CD4-positive, alpha-beta T cell treated with Interleukin-17A for 1 hour (primary cell): ENCODE measurements around the gene SNCB.
A peak's percentile ranks its signal among the peaks of the same experiment; 100 is the strongest.

Experiments
- DNase-seq: peaks from one replicate; pipeline ENCODE4 v3.0.0-alpha.2; 2020

Gene SNCB

DNA sequence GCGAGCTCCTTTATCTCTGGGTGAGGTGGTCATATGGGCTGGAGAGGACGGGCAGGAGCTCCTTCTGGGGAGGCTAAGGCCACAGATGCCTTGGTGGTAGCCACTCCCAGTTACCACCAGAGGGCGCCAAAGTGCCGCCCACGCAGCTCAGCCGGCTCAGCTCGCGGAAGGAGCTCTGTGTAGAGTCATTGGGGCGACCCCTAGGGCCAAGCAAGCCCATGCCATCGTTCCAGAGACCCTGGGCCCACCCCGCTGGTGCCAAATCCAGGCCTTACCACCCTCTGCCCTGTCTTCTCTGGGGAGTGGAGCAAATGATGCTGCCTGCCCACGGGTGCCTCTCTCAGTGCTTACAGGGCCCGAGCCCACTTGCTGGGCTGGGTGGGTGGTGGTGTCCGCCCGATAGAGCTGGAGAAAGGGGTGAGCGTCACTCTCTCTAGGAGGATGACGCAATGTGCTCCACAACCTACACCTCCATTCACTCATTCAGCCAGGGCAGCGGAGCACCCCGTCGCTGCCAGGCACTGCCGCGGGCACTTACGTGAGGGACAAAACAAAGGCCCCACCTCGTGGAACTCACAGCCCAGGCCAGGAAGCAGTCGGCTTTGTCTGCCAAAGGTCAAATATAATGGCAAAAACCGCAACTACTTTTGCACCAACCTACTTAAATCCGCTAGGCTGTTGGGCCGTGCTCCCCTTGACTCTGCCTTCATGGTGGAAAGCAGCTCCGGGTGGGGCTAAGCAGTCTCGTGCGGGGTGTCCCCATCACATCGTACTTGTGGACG is 30.7 kb upstream of the SNCB start:
- peak; percentile 78 for DNase-seq

- no peak for DNase-seq
Measured at GRCh38 chr5:176660530-176660859, 30.2 kb upstream of the SNCB start.

- DNase-seq, result no peak
Measured at GRCh38 chr5:176659860-176660461, 29.6 kb upstream of the SNCB start.

DNA sequence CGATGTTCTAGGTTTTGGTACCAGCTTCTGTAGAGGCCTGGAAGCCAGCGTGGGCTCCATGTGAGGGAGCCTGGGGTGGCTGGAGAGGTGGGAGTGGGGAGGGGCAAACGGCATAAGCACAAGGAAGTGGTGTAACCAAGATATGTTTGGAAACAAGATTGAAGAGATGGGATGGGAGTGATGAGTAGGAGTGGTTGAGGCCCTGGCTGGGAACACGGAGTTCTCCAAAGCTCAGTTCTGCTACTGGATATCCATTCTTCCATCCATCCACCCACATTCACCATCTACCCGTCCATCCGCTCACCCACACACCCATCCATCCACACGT is 29.1 kb upstream of the SNCB start:
- no peak for DNase-seq

GRCh38 chr5:176658817-176659511 is 28.6 kb upstream of the SNCB start:
- DNase-seq, result peak; percentile 56

GRCh38 chr5:176658007-176658599 is 27.8 kb upstream of the SNCB start:
- DNase-seq, result peak; percentile 67

DNA sequence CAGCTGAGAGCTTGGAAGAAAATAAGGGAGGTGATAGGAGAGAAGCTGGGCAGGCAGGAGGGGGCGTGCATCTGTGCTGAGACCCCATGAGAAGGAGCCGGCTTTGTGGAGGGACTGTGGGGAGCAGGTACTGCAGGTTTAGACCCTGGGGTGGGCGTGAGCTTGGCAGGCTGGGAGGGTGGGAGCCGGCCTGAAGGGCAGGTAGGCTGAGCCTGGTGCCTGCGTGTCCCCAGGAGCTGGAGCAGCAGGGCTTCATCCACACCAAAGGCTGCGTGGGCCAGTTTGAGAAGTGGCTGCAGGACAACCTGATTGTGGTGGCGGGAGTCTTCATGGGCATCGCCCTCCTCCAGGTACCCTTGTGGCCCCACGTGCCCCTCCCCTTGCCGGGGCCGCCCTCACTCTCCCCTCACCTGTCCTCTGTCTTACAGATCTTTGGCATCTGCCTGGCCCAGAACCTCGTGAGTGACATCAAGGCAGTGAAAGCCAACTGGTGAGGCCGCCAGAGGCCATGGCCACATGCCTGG is 26.2 kb upstream of the SNCB start:
- no peak for DNase-seq

- no peak for DNase-seq
Measured at GRCh38 chr5:176654856-176655255, 24.5 kb upstream of the SNCB start.

GRCh38 chr5:176653401-176654385 is 23.4 kb upstream of the SNCB start:
- DNase-seq, result peak; percentile 47

GRCh38 chr5:176652136-176652535 is 21.8 kb upstream of the SNCB start:
- no peak for DNase-seq

- no peak for DNase-seq
Measured at GRCh38 chr5:176651472-176651980, 21.2 kb upstream of the SNCB start.

- no peak for DNase-seq
Measured at GRCh38 chr5:176650354-176650884, 20.1 kb upstream of the SNCB start.

- peak; percentile 51 for DNase-seq
Measured at GRCh38 chr5:176648474-176649194, 18.3 kb upstream of the SNCB start.

GRCh38 chr5:176647843-176648473 is 17.6 kb upstream of the SNCB start:
- DNase-seq, result no peak

DNA sequence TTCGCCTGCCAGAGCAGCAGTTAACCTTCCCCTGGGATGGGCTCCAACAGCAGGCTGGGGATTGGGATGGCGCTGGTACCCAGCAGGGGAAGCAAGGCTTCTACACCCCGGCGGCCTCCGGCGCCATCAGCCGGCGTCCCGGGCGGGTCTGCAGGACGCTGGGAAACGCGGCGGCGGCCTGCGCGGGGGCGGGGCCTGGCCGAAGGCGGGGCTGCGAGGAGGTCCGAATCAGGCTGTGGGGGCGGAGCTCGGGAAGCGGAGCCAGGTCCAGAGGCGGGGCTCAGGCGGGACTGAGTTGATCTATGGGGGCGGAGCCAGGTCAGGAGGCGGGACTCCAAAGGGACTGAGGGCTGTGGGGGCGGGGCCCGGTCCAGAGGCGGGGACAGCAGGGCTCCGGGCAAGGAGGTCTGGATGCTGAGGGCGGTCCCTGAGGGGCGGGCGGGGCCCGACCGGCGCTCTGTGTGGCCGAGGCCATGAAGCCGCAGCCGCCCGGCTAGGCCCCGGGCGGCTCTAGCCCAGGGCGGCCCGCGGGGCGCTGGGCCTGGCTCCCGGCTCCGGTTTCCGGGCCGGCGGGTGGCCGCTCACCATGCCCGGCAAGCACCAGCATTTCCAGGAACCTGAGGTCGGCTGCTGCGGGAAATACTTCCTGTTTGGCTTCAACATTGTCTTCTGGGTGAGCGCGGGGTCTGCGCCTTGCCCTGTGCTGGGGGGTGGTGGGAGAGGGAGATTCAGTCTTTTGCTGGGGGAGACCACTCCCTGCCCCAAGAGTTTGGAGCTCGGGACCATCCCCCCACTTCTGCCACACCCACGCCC is 16.9 kb upstream of the SNCB start, which contains the start of gene TSPAN17:
Gene TSPAN17 (plus strand): TSS at position 455 of the 813 bp plus-strand sequence. CDS start 132 bp downstream, at position 587.
- DNase-seq, result peak; percentile 99

DNA sequence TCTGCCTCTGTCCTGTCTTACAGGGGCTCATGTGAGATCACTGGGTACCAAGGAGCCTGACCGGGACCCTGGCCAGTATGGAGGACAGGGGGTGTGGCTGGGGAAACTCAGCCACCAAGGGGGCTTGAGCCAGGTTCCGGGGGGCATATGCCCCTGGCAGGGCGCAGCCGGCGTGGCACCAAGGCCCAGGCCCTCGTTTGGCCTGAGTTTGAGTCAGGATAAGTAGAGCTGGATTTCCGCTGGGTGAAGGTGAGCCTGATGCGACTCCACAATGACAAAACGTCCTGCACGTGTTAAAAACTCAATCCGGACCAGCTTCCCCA is 16.3 kb upstream of the SNCB start:
- DNase-seq, result no peak

DNA sequence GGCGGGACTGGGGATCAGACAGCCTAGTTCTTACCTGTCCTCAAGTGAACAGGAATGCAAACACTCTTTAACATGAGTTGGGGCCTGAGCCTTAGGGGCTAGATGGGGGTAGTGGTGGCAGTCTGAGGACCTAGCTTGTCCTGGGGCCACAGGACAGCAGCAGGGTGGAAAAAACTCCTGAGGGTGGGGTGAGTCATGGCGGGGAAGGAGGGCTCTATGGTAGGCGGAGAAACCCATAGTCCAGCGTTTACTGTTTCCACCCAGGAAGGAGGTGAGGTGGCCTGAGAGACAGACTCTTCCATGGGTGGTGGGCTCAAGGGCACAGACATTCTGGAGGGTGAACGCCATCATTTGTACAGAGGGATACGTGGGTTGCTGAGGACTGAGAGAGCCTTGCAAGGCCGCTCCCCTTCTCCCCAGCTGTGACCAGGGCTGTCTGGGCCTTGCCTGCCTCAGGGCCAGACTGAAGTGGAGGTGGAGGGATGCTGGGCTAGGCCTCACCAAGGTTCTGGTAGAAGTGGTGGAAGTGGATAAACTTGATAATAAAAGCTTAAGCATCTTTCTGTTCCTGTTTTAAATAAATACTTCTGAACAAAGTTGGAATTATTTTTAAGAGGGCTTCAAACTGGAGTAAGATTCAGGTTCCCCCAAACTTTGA is 15.8 kb upstream of the SNCB start:
- DNase-seq, result no peak

DNA sequence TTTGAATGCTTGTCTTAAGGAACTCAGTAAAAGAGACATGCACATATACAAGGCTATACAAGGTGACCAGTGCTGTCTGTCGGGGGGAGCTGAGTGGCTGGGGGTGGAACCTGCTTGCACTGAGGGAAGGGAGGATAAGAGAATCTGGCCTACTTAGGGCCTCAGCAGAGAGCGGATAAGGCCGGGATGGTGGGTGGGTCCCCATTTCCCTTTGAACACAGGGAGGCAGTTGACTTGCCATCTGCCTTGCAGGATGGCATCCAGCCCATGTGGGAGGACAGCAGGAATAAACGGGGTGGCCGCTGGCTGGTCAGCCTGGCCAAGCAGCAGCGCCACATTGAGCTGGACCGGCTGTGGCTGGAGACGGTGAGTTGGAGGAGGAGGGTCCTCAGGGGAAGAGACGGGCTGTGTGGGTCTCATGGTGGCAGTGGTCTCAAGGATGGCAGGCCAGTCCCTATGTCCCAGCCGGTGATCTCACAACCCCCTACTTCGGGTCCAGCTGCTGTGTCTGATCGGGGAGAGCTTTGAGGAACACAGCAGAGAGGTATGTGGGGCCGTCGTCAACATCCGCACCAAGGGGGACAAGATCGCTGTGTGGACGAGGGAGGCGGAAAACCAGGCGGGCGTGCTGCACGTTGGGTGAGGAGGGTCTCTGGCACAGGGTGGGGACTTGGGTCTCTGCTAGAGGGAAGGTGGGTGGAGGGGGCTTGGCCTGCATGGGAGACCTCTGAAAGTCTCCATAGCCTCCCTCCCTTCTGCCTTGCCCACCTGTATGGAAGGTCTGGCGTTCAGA is 14.7 kb upstream of the SNCB start:
- DNase-seq, result no peak
